Measurements from ENCODE around the gene KCTD20.
"Not testable (repeated sequence)": the region's sequence is repeated elsewhere in the genome, so short reads cannot be mapped to it uniquely, and the experiment has no call there.

GRCh38 chr6:36449173-36449572 is 6.4 kb downstream of the KCTD20 start:
- TF ChIP-seq CTCF (conservative IDR thresholded peaks at IDR 0.05; ENCODE audit: low read length); EZH2phosphoT487 (IDR thresholded peaks at IDR 0.05; ENCODE audit: borderline replicate concordance, low read depth, low read length): not testable (repeated sequence)

Data from OCI-LY7 (cell line).